Smooth muscle cell (in vitro differentiated cells): Measurements from ENCODE around the gene CEMP1. TPM values are rescaled to one million over a fixed set of nuclear protein-coding genes. Genes with fewer than 3 reads are reported as not detected.
"Not testable (repeated sequence)": the region's sequence is repeated elsewhere in the genome, so short reads cannot be mapped to it uniquely, and the experiment has no call there.

ENCODE experiments used
- DNase-seq: peaks from one replicate; lab custom pipeline; 2025; ENCODE audit not compliant: unreplicated experiment; lab: John Stamatoyannopoulos, UW
- H2AFZ ChIP-seq: fragments of 200-600 bp; sonication (generic); 2 replicates; pipeline ENCODE4 v1.6.0; 2016; ENCODE audit warnings: antibody characterized with exemption, low read depth, mild to moderate bottlenecking
- H3F3A ChIP-seq: fragments of 200-600 bp; sonication (generic); 2 replicates; pipeline ENCODE4 v1.6.0; 2017; ENCODE audit warnings: antibody characterized with exemption, low read depth
- H3K27ac ChIP-seq: fragments of 200-600 bp; sonication (generic); 2 replicates; pipeline ENCODE4 v1.5.1; 2016; ENCODE audit warnings: low read depth, mild to moderate bottlenecking
- H3K27me3 ChIP-seq: fragments of 200-600 bp; sonication (generic); 2 replicates; pipeline ENCODE4 v1.6.1; 2016; ENCODE audit warnings: low read depth, mild to moderate bottlenecking
- H3K36me3 ChIP-seq: fragments of 200-600 bp; sonication (generic); 2 replicates; pipeline ENCODE4 v1.5.1; 2016; ENCODE audit warnings: low read depth
- H3K4me1 ChIP-seq: fragments of 200-600 bp; sonication (generic); 2 replicates; pipeline ENCODE4 v1.5.1; 2016; ENCODE audit warnings: low read depth
- H3K4me2 ChIP-seq: fragments of 200-600 bp; sonication (generic); 2 replicates; pipeline ENCODE4 v1.6.0; 2016; ENCODE audit warnings: mild to moderate bottlenecking
- H3K4me3 ChIP-seq: fragments of 200-600 bp; sonication (generic); 2 replicates; pipeline ENCODE4 v1.5.1; 2016; ENCODE audit warnings: mild to moderate bottlenecking
- H3K79me2 ChIP-seq: fragments of 200-600 bp; sonication (generic); 2 replicates; pipeline ENCODE4 v1.6.0; 2016; ENCODE audit warnings: low read depth, mild to moderate bottlenecking
- H3K9ac ChIP-seq: fragments of 200-600 bp; sonication (generic); 2 replicates; pipeline ENCODE4 v1.6.0; 2016; ENCODE audit warnings: low read depth
- H3K9me3 ChIP-seq: fragments of 200-600 bp; sonication (generic); replicated peaks from 2 replicates; pipeline ENCODE4 v1.5.1; 2016; ENCODE audit warnings: low read depth
- H4K20me1 ChIP-seq: fragments of 200-600 bp; sonication (generic); 2 replicates; pipeline ENCODE4 v1.6.0; 2016; ENCODE audit warnings: low read depth
- CTCF ChIP-seq: fragments of 200-600 bp; sonication (generic); IDR thresholded peaks from 2 replicates; pipeline ENCODE4 v1.5.1; 2017; ENCODE audit warnings: borderline replicate concordance, mild to moderate bottlenecking, antibody characterized with exemption; ENCODE audit not compliant: insufficient read depth, poor library complexity, severe bottlenecking
- WGBS: methylation state at CpG from one replicate; pipeline ENCODE4 v1.1.7; 2016; ENCODE audit warnings: low lambda C conversion rate; 5-methylcytosine and 5-hydroxymethylcytosine counted together
- polyA plus RNA-seq: library from polyadenylated mRNA; unstranded; fragments of >200 nt; fragmentation: Nextera tagmentation; extraction: Ambion mirVana; gene quantifications from 2 replicates; pipeline ENCODE4 v1.2.1, GENCODE V29; 2016
- total RNA-seq: library from RNA; depleted of rRNA; stranded (reverse); fragments of >200 nt; gene quantifications from 2 replicates; pipeline ENCODE4 v1.2.3, GENCODE V29; 2014

CEMP1 gene
- total and polyA plus RNA-seq, 2 experiments from 2014 or later, result 1.7 TPM; not detected in 1

GRCh38 chr16:2533912-2534311 lies 2.7 kb upstream of the CEMP1 start:
- WGBS, result 95% methylated on average over 11 of the region's 11 CpGs
- no peaks in the 10 kb centered on the region for H3K9me3 ChIP-seq
- H3K9ac ChIP-seq, result no peak overlapping the region
- peaks cover 6% of the 10 kb centered on the region for H3K4me1 ChIP-seq
- H3K36me3 ChIP-seq, result no peaks in the 10 kb centered on the region
- peaks cover 15% of the 10 kb centered on the region for H3F3A ChIP-seq
- H3K4me2 ChIP-seq, result no peak overlapping the region
- H3K4me3 ChIP-seq, result no peak overlapping the region
- no peaks in the 10 kb centered on the region for H3K27me3 ChIP-seq
- peaks cover 5% of the 10 kb centered on the region for H4K20me1 ChIP-seq
- DNase-seq, result no peak
- no peak overlapping the region for H2AFZ ChIP-seq
- no peak for TF ChIP-seq CTCF
- H3K27ac ChIP-seq, result no peak overlapping the region
- peaks cover 5% of the 10 kb centered on the region for H3K79me2 ChIP-seq

GRCh38 chr16:2533142-2533755 lies 2.0 kb upstream of the CEMP1 start:
- H3K9ac ChIP-seq, H3K4me1 ChIP-seq, H4K20me1 ChIP-seq, H3K27me3 ChIP-seq, H2AFZ ChIP-seq, H3K79me2 ChIP-seq, H3K9me3 ChIP-seq, DNase-seq, H3K36me3 ChIP-seq: not testable (repeated sequence)
- Histone ChIP-seq H3F3A (peaks cover 15% of the 10 kb centered on the region), H3K4me2 (peak overlapping the region; percentile 93), H3K4me3 (peak overlapping the region; percentile 65), H3K27ac (peak overlapping the region; percentile 61)
- 61% methylated on average over 15 of the region's 16 CpGs for WGBS

- Histone ChIP-seq H3K9ac (peak overlapping the region; percentile 61), H3K9me3 (no peaks in the 10 kb centered on the region), H3K27me3 (no peaks in the 10 kb centered on the region), H4K20me1 (no peaks in the 10 kb centered on the region), H3K4me2 (peak overlapping the region; percentile 93), H3K36me3 (no peaks in the 10 kb centered on the region), H3K4me3 (peak overlapping the region; percentile 65), H2AFZ (no peak overlapping the region), H3K4me1 (peaks cover 6% of the 10 kb centered on the region), H3F3A (peaks cover 15% of the 10 kb centered on the region), H3K79me2 (no peaks in the 10 kb centered on the region), H3K27ac (peak overlapping the region; percentile 61)
- TF ChIP-seq CTCF, result no peak
- 4% methylated on average over 37 of the region's 37 CpGs for WGBS
- no peak for DNase-seq
Measured at GRCh38 chr16:2532494-2533141, 1.4 kb upstream of the CEMP1 start.

- H4K20me1 ChIP-seq, result no peaks in the 10 kb centered on the region
- H3K36me3 ChIP-seq, result no peaks in the 10 kb centered on the region
- H2AFZ ChIP-seq, result no peak overlapping the region
- H3K79me2 ChIP-seq, result no peaks in the 10 kb centered on the region
- DNase-seq, result peak; percentile 91
- H3K4me2 ChIP-seq, result peak overlapping the region; percentile 94
- H3K9ac ChIP-seq, result peak overlapping the region; percentile 74
- TF ChIP-seq CTCF, result no peak
- H3K9me3 ChIP-seq, result no peaks in the 10 kb centered on the region
- peaks cover 15% of the 10 kb centered on the region for H3F3A ChIP-seq
- H3K4me1 ChIP-seq, result peaks cover 6% of the 10 kb centered on the region
- H3K27me3 ChIP-seq, result no peaks in the 10 kb centered on the region
- peak overlapping the region; percentile 65 for H3K4me3 ChIP-seq
- WGBS, result under 1% methylated on average over 44 of the region's 84 CpGs
- H3K27ac ChIP-seq, result peak overlapping the region; percentile 65
Measured at GRCh38 chr16:2531696-2532493, 687 bp upstream of the CEMP1 start.
